ENCODE data around the gene SNAP47. TPM values are rescaled to one million over a fixed set of nuclear protein-coding genes. Genes with fewer than 3 reads are reported as not detected.
"Not testable (repeated sequence)": the region's sequence is repeated elsewhere in the genome, so short reads cannot be mapped to it uniquely, and the experiment has no call there.

SNAP47 gene
- 10 to 100 TPM; 18.6 to 20.5 TPM for total RNA-seq
- long read RNA-seq, transcript SNAP47-202 (5 exons, 2,362 nt): major isoform, 49 of 69 reads
- long read RNA-seq, partial matches to known transcripts: 6 of 69 reads
- long read RNA-seq, other reads (novel, unspliced or antisense): 10 of 69 reads

- ATAC-seq (peak; percentile 91), DNase-seq (peak; percentile 89 to 92)
- intact Hi-C loops (cut with DNase I, micrococcal nuclease): loop anchor here in 1 of 2 donors (10.0 kb wide), 1 partner anchor 220 kb away; no protein-coding TSS in a partner anchor
Measured at GRCh38 chr1:227734856-227735538, at the start of gene SNAP47, which contains the start of gene JMJD4. TSS of gene SNAP47 (plus strand) at chr1:227735435. CDS start at chr1:227747737, 12,302 bp downstream. TSS of gene JMJD4 (minus strand) at chr1:227735302. CDS start at chr1:227735273, 29 bp downstream.

GRCh38 chr1:227685807-227686206 lies 49.4 kb upstream of the SNAP47 start:
- intact Hi-C loops (cut with DNase I, micrococcal nuclease): no loop called here
- ATAC-seq (no peak), DNase-seq (no peak)

- ATAC-seq (no peak), DNase-seq (no peak)
- intact Hi-C loops (cut with DNase I, micrococcal nuclease): no loop called here
Measured at GRCh38 chr1:227697321-227697864, 37.8 kb upstream of the SNAP47 start.

GRCh38 chr1:227701631-227702030 lies 33.6 kb upstream of the SNAP47 start:
- DNase-seq; intact Hi-C loops (cut with DNase I, micrococcal nuclease); ATAC-seq: not testable (repeated sequence)

GRCh38 chr1:227707846-227708245 lies 27.4 kb upstream of the SNAP47 start:
- intact Hi-C loops (cut with DNase I, micrococcal nuclease): no loop called here
- no peak for DNase-seq
- no peak for ATAC-seq

- no peak for ATAC-seq
- DNase-seq: no peak
- intact Hi-C loops (cut with DNase I, micrococcal nuclease): no loop called here
Measured at GRCh38 chr1:227709451-227709850, 25.8 kb upstream of the SNAP47 start.

- DNase-seq; ATAC-seq; intact Hi-C loops (cut with DNase I, micrococcal nuclease): not testable (repeated sequence)
Measured at GRCh38 chr1:227710474-227710873, 24.8 kb upstream of the SNAP47 start.

- no peak for ATAC-seq
- DNase-seq: no peak
- intact Hi-C loops (cut with DNase I, micrococcal nuclease): no loop called here
Measured at GRCh38 chr1:227712648-227713047, 22.6 kb upstream of the SNAP47 start.

GRCh38 chr1:227718932-227719331 lies 16.3 kb upstream of the SNAP47 start:
- ATAC-seq (no peak), DNase-seq (no peak)
- intact Hi-C loops (cut with DNase I, micrococcal nuclease): no loop called here

GRCh38 chr1:227723474-227723873 lies 11.8 kb upstream of the SNAP47 start:
- no peak for ATAC-seq
- no peak for DNase-seq
- intact Hi-C loops (cut with DNase I, micrococcal nuclease): no loop called here

- ATAC-seq (no peak), DNase-seq (no peak)
- intact Hi-C loops (cut with DNase I, micrococcal nuclease): no loop called here
Measured at GRCh38 chr1:227725046-227725445, 10.2 kb upstream of the SNAP47 start.

GRCh38 chr1:227726318-227726717 lies 8.9 kb upstream of the SNAP47 start:
- intact Hi-C loops (cut with DNase I, micrococcal nuclease): no loop called here
- DNase-seq (no peak), ATAC-seq (no peak)

- intact Hi-C loops (cut with DNase I, micrococcal nuclease): no loop called here
Measured at GRCh38 chr1:227726924-227727599, 8.2 kb upstream of the SNAP47 start.

GRCh38 chr1:227728059-227728891 lies 7.0 kb upstream of the SNAP47 start:
- ATAC-seq: peak; percentile 85
- intact Hi-C loops (cut with DNase I, micrococcal nuclease): no loop called here
- peak; percentile 85 to 90 for DNase-seq

More at GRCh38 chr1:227726924-227727599, 8.2 kb upstream of the SNAP47 start:
- DNase-seq (no peak), ATAC-seq (no peak)

- ATAC-seq: peak; percentile 10
- no peak for DNase-seq
- intact Hi-C loops (cut with DNase I, micrococcal nuclease): no loop called here
Measured at GRCh38 chr1:227728892-227729143, 6.4 kb upstream of the SNAP47 start.

GRCh38 chr1:227729144-227729880 lies 5.9 kb upstream of the SNAP47 start:
- peak in 1 of 2 donors; percentile 20 for DNase-seq
- intact Hi-C loops (cut with DNase I, micrococcal nuclease): no loop called here
- ATAC-seq: no peak

GRCh38 chr1:227729881-227730629 lies 5.2 kb upstream of the SNAP47 start:
- DNase-seq (peak in 1 of 2 donors; percentile 59), ATAC-seq (no peak)
- intact Hi-C loops (cut with DNase I, micrococcal nuclease): loop anchor here in 1 of 2 donors (10.0 kb wide), 1 partner anchor 225 kb away; no protein-coding TSS in a partner anchor

All from left colon (tissue), 2 donors.